RCC 7860 (cell line): ENCODE results near the gene U2AF2.

Experiments used
- DNase-seq: peaks from one replicate; pipeline ENCODE4 v3.0.0-alpha.2; 2015; ENCODE audit warnings: low spot score
- FAIRE-seq: peaks from 2 replicates; lab custom pipeline; 2012; peaks lifted over from hg19 to GRCh38; lab: Jason Lieb, UNC

U2AF2 gene

GRCh38 chr19:55642153-55643002, 12.5 kb upstream of the U2AF2 start:
- DNase-seq = no peak
- FAIRE-seq = no peak

- peak; percentile 59 for DNase-seq
- FAIRE-seq = no peak
Observed at GRCh38 chr19:55643003-55643886, 11.6 kb upstream of the U2AF2 start, which contains the start of gene ZNF581. ZNF581 (plus strand) TSS chr19:55643649; CDS start chr19:55644572, 923 bp downstream.

- no peak for DNase-seq
- no peak for FAIRE-seq
Observed at GRCh38 chr19:55643887-55644176, 11.0 kb upstream of the U2AF2 start.

GRCh38 chr19:55644191-55644833, 10.5 kb upstream of the U2AF2 start:
- FAIRE-seq (no peak), DNase-seq (no peak)

- FAIRE-seq (no peak), DNase-seq (no peak)
Observed at GRCh38 chr19:55644842-55645511, 9.9 kb upstream of the U2AF2 start.

GRCh38 chr19:55645512-55645881, 9.3 kb upstream of the U2AF2 start:
- FAIRE-seq = no peak

GRCh38 chr19:55646889-55647731, 7.7 kb upstream of the U2AF2 start:
- no peak for FAIRE-seq
- no peak for DNase-seq

More at GRCh38 chr19:55645512-55645881, 9.3 kb upstream of the U2AF2 start:
- no peak for DNase-seq

GRCh38 chr19:55647732-55648584, 6.9 kb upstream of the U2AF2 start, which contains the start of gene CCDC106:
CCDC106 (plus strand) TSS chr19:55648212; CDS start chr19:55649047, 835 bp downstream.
- DNase-seq = peak; percentile 10
- no peak for FAIRE-seq

GRCh38 chr19:55648585-55649267, 6.1 kb upstream of the U2AF2 start:
- no peak for FAIRE-seq

GRCh38 chr19:55649268-55650125, 5.3 kb upstream of the U2AF2 start:
- no peak for FAIRE-seq

More at GRCh38 chr19:55648585-55649267, 6.1 kb upstream of the U2AF2 start:
- DNase-seq = no peak

GRCh38 chr19:55650126-55650557, 4.7 kb upstream of the U2AF2 start:
- FAIRE-seq = no peak

More at GRCh38 chr19:55649268-55650125, 5.3 kb upstream of the U2AF2 start:
- no peak for DNase-seq

GRCh38 chr19:55650602-55651230, 4.1 kb upstream of the U2AF2 start:
- DNase-seq = no peak
- no peak for FAIRE-seq

More at GRCh38 chr19:55650126-55650557, 4.7 kb upstream of the U2AF2 start:
- no peak for DNase-seq

- DNase-seq (no peak), FAIRE-seq (no peak)
Observed at GRCh38 chr19:55651236-55651635, 3.6 kb upstream of the U2AF2 start.

- FAIRE-seq = no peak
- no peak for DNase-seq
Observed at GRCh38 chr19:55652311-55653128, 2.3 kb upstream of the U2AF2 start.

GRCh38 chr19:55653651-55654322, 1.0 kb upstream of the U2AF2 start:
- DNase-seq (peak; percentile 95), FAIRE-seq (peak; percentile 71)
